ENCODE results near the gene CERS6.

GRCh38 chr2:168450732-168451131, 5.3 kb upstream of the CERS6 start:
- TF ChIP-seq PAX8 (IDR thresholded peaks at IDR 0.05) = no peak
- no peak for TF ChIP-seq BRCA1 (IDR thresholded peaks at IDR 0.05; ENCODE audit: low read depth, low read length)
- TF ChIP-seq, protein P1, sequence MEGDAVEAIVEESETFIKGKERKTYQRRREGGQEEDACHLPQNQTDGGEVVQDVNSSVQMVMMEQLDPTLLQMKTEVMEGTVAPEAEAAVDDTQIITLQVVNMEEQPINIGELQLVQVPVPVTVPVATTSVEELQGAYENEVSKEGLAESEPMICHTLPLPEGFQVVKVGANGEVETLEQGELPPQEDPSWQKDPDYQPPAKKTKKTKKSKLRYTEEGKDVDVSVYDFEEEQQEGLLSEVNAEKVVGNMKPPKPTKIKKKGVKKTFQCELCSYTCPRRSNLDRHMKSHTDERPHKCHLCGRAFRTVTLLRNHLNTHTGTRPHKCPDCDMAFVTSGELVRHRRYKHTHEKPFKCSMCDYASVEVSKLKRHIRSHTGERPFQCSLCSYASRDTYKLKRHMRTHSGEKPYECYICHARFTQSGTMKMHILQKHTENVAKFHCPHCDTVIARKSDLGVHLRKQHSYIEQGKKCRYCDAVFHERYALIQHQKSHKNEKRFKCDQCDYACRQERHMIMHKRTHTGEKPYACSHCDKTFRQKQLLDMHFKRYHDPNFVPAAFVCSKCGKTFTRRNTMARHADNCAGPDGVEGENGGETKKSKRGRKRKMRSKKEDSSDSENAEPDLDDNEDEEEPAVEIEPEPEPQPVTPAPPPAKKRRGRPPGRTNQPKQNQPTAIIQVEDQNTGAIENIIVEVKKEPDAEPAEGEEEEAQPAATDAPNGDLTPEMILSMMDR (IDR thresholded peaks at IDR 0.05 in 2 of 3, conservative IDR thresholded peaks at IDR 0.05 in 1 of 3; ENCODE audit: control insufficient read depth in 2 of 3, extremely low read depth in 1 of 3, insufficient read depth in 1 of 3, low read depth in 3 of 3, low read length in 3 of 3) = no peak
- no peak for TF ChIP-seq SPI1 (IDR thresholded peaks at IDR 0.05; ENCODE audit: borderline replicate concordance, insufficient read depth, low read depth, low read length)
- TF ChIP-seq TAF1 (IDR thresholded peaks at IDR 0.05; ENCODE audit: borderline replicate concordance, low read depth, low read length) = no peak
- no peak for TF ChIP-seq YY1 (IDR thresholded peaks at IDR 0.05; ENCODE audit: low read depth, low read length)

Data from GM12878 (cell line).